Renal pelvis (tissue), 12 donors: ENCODE data around the gene CAB39L. TPM values are rescaled to one million over a fixed set of nuclear protein-coding genes. Genes with fewer than 3 reads are reported as not detected.

Source experiments
- DNase-seq: peaks from one replicate; pipeline ENCODE4 v3.0.0-alpha.2; 2013
- long read RNA-seq, 16 experiments: transcript quantifications; one replicate each; lab custom pipeline, GENCODE V29; 2026
- polyA plus RNA-seq, 3 donors: library from polyadenylated mRNA; unstranded; fragments of 120-200 nt; gene quantifications; one replicate each; pipeline ENCODE4 v1.2.1, GENCODE V29; 2013; ENCODE audit not compliant: insufficient read length in 3 of 3

Gene CAB39L
- 10 to 100 TPM; 15.9 to 21.0 (median 16.8) TPM for polyA plus RNA-seq
- long read RNA-seq, donor 1, partial matches to known transcripts, result 8 of 15 reads
- long read RNA-seq, donor 1, other reads (novel, unspliced or antisense), result 0 of 15 reads
- long read RNA-seq, donor 2, partial matches to known transcripts, result 0 of 2 reads
- long read RNA-seq, donor 2, other reads (novel, unspliced or antisense), result 0 of 2 reads
- long read RNA-seq, donor 3, partial matches to known transcripts, result 0 of 4 reads
- long read RNA-seq, donor 3, other reads (novel, unspliced or antisense), result 0 of 4 reads
- long read RNA-seq, donor 4, partial matches to known transcripts, result 6 of 12 reads
- long read RNA-seq, donor 4, other reads (novel, unspliced or antisense), result 0 of 12 reads
- long read RNA-seq, donor 5, partial matches to known transcripts, result 0 of 1 reads
- long read RNA-seq, donor 5, other reads (novel, unspliced or antisense), result 0 of 1 reads
- long read RNA-seq, donor 6, partial matches to known transcripts, result 11 of 16 reads
- long read RNA-seq, donor 6, other reads (novel, unspliced or antisense), result 0 of 16 reads
- long read RNA-seq, donor 7, partial matches to known transcripts, result 0 of 3 reads
- long read RNA-seq, donor 7, other reads (novel, unspliced or antisense), result 0 of 3 reads
- long read RNA-seq, donor 8, result 0 reads
- long read RNA-seq, donor 9, partial matches to known transcripts, result 0 of 2 reads
- long read RNA-seq, donor 9, other reads (novel, unspliced or antisense), result 0 of 2 reads
- long read RNA-seq, donor 10, partial matches to known transcripts, result 0 of 4 reads
- long read RNA-seq, donor 10, other reads (novel, unspliced or antisense), result 0 of 4 reads
- long read RNA-seq, donor 11, partial matches to known transcripts, result 0 of 2 reads
- long read RNA-seq, donor 11, other reads (novel, unspliced or antisense), result 0 of 2 reads
- long read RNA-seq, donor 12, transcript CAB39L-205 (11 exons, 2,416 nt), result major isoform, 6 of 10 reads
- long read RNA-seq, donor 12, partial matches to known transcripts, result 0 of 10 reads
- long read RNA-seq, donor 12, other reads (novel, unspliced or antisense), result 0 of 10 reads
- long read RNA-seq, donor 13, partial matches to known transcripts, result 0 of 3 reads
- long read RNA-seq, donor 13, other reads (novel, unspliced or antisense), result 0 of 3 reads
- long read RNA-seq, donor 14, result 0 reads
- long read RNA-seq, donor 15, result 0 reads
- long read RNA-seq, donor 16, partial matches to known transcripts, result 0 of 4 reads
- long read RNA-seq, donor 16, other reads (novel, unspliced or antisense), result 0 of 4 reads

GRCh38 chr13:49443704-49444523, at the start of gene CAB39L, which contains the start of gene SETDB2:
TSS of gene CAB39L (minus strand) at chr13:49444064. CDS start at chr13:49382910, 61,154 bp downstream.
TSS of gene SETDB2 (plus strand) at chr13:49444274. CDS start at chr13:49451894, 7,620 bp downstream.
- peak; percentile 98 for DNase-seq

- no peak for DNase-seq
Observed at GRCh38 chr13:49488563-49488962, 44.7 kb upstream of the CAB39L start.

- DNase-seq, result no peak
Observed at GRCh38 chr13:49481788-49482187, 37.9 kb upstream of the CAB39L start.

GRCh38 chr13:49476529-49476928, 32.7 kb upstream of the CAB39L start:
- no peak for DNase-seq

- no peak for DNase-seq
Observed at GRCh38 chr13:49472186-49472585, 28.3 kb upstream of the CAB39L start.

- peak; percentile 34 for DNase-seq
Observed at GRCh38 chr13:49466292-49466838, 22.5 kb upstream of the CAB39L start.

GRCh38 chr13:49464621-49465325, 20.9 kb upstream of the CAB39L start:
- no peak for DNase-seq

GRCh38 chr13:49464085-49464484, 20.2 kb upstream of the CAB39L start:
- no peak for DNase-seq

GRCh38 chr13:49459580-49459979, 15.7 kb upstream of the CAB39L start:
- DNase-seq, result no peak

- no peak for DNase-seq
Observed at GRCh38 chr13:49457221-49457620, 13.4 kb upstream of the CAB39L start.

- no peak for DNase-seq
Observed at GRCh38 chr13:49456156-49456555, 12.3 kb upstream of the CAB39L start.

- DNase-seq, result no peak
Observed at GRCh38 chr13:49455007-49455398, 11.1 kb upstream of the CAB39L start.

- DNase-seq, result no peak
Observed at GRCh38 chr13:49454388-49455006, 10.6 kb upstream of the CAB39L start.

GRCh38 chr13:49453465-49453864, 9.6 kb upstream of the CAB39L start:
- no peak for DNase-seq

GRCh38 chr13:49452725-49453457, 9.0 kb upstream of the CAB39L start:
- DNase-seq, result no peak

- no peak for DNase-seq
Observed at GRCh38 chr13:49450105-49450819, 6.4 kb upstream of the CAB39L start.

- DNase-seq, result no peak
Observed at GRCh38 chr13:49448753-49449152, 4.9 kb upstream of the CAB39L start.

- no peak for DNase-seq
Observed at GRCh38 chr13:49446473-49446872, 2.6 kb upstream of the CAB39L start.
